Measurements from ENCODE around the gene FDX2.

DNA sequence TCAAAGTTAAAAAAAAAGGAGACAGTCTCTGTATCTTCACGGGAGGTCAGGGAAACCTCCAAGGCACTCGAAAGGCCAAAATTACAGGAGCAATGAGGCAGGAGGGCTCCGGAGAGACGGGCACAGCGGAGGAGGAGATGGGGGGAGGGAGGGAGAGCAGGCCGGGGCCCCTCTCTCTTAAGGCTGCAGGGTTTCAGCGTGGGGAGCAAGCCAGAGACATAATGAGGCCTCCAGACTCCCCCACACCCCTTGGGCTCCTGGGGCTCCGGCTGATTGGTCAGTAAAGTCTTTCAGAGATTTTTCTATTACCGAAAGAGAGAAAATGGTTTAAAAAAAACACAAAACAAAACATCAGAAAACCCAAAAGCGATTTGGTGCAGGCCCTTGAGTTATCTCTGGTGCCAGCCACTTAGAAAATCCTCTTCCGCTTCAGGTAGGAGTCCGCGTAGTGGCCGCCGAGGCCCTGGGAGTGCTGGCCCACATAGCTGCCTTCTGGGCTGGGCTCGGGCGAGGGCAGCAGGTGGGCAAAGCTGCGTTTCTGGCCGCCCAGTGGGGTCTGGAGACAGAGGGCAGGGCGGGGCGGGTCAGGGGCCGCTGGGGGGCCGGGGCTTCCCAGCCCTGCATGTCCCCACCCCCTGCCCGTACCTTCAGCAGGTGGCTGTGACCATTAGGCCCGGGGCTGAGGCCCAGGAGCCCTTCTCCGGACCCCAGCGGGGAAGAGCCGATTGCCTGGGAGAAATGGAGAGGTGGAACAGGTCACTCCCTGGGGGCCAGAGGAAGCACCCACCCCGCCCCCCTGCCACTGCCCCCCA lies 1.4 kb upstream of the FDX2 start:
- TF ChIP-seq, protein P1, sequence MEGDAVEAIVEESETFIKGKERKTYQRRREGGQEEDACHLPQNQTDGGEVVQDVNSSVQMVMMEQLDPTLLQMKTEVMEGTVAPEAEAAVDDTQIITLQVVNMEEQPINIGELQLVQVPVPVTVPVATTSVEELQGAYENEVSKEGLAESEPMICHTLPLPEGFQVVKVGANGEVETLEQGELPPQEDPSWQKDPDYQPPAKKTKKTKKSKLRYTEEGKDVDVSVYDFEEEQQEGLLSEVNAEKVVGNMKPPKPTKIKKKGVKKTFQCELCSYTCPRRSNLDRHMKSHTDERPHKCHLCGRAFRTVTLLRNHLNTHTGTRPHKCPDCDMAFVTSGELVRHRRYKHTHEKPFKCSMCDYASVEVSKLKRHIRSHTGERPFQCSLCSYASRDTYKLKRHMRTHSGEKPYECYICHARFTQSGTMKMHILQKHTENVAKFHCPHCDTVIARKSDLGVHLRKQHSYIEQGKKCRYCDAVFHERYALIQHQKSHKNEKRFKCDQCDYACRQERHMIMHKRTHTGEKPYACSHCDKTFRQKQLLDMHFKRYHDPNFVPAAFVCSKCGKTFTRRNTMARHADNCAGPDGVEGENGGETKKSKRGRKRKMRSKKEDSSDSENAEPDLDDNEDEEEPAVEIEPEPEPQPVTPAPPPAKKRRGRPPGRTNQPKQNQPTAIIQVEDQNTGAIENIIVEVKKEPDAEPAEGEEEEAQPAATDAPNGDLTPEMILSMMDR (conservative IDR thresholded peaks at IDR 0.05; ENCODE audit: low read depth in 2 of 2), result no peak
- TF ChIP-seq EZH2 (IDR thresholded peaks at IDR 0.05; ENCODE audit: low read depth, unreplicated experiment), result no peak
